ENCODE measurements around the gene MVB12A.

MVB12A gene

GRCh38 chr19:17470068-17470841 is 50.4 kb downstream of the MVB12A start, which contains the start of gene SLC27A1:
SLC27A1 (plus strand) TSS chr19:17470524; CDS start chr19:17470541, 17 bp downstream.
- peak; percentile 83 to 92 for DNase-seq (ENCODE audit: extremely low read depth in 1 of 2, low read depth in 1 of 2)

GRCh38 chr19:17471410-17472125 is 51.7 kb downstream of the MVB12A start:
- DNase-seq (ENCODE audit: extremely low read depth in 1 of 2, low read depth in 1 of 2): no peak

- DNase-seq (ENCODE audit: extremely low read depth in 1 of 2, low read depth in 1 of 2): no peak
These were observed 53.2 kb downstream of the MVB12A start for GRCh38 chr19:17473041-17473440.

Data from stimulated activated CD8-positive, alpha-beta memory T cell treated with anti-CD3 and anti-CD28 coated beads, Interleukin-7, amount 100 ng/mL, for 48 hours (primary cell).